GM18870 (cell line): ENCODE data around the gene ZFY.
"Not testable (repeated sequence)": the region's sequence is repeated elsewhere in the genome, so short reads cannot be mapped to it uniquely, and the experiment has no call there.

Experiments used
- ATAC-seq: cut with Tn5 transposase; IDR thresholded peaks from one replicate; pipeline ENCODE4 v1.9.1; 2021; ENCODE audit warnings: moderate library complexity; ENCODE audit not compliant: unreplicated experiment

The ZFY gene

GRCh38 chrY:2972708-2973107 is 37.5 kb downstream of the ZFY start:
- ATAC-seq: no peak

GRCh38 chrY:2973110-2973751 is 38.0 kb downstream of the ZFY start:
- ATAC-seq: no peak

- no peak for ATAC-seq
Measured at GRCh38 chrY:2979283-2979682, 44.1 kb downstream of the ZFY start.

- ATAC-seq: no peak
Measured at GRCh38 chrY:2984491-2984890, 49.3 kb downstream of the ZFY start.

GRCh38 chrY:2987178-2987577 is 52.0 kb downstream of the ZFY start:
- ATAC-seq: not testable (repeated sequence)

GRCh38 chrY:2997369-2997768 is 62.2 kb downstream of the ZFY start:
- ATAC-seq: not testable (repeated sequence)

- ATAC-seq: no peak
Measured at GRCh38 chrY:3002190-3002589, 67.0 kb downstream of the ZFY start.

GRCh38 chrY:3002680-3003515 is 67.7 kb downstream of the ZFY start:
- no peak for ATAC-seq

GRCh38 chrY:3003516-3003830 is 68.3 kb downstream of the ZFY start:
- ATAC-seq: no peak

GRCh38 chrY:3003846-3004245 is 68.7 kb downstream of the ZFY start:
- ATAC-seq: no peak

GRCh38 chrY:3006031-3006430 is 70.8 kb downstream of the ZFY start:
- not testable (repeated sequence) for ATAC-seq

GRCh38 chrY:3007967-3008366 is 72.8 kb downstream of the ZFY start:
- no peak for ATAC-seq

GRCh38 chrY:3012226-3012625 is 77.0 kb downstream of the ZFY start:
- no peak for ATAC-seq

GRCh38 chrY:3016594-3016993 is 81.4 kb downstream of the ZFY start:
- ATAC-seq: no peak

GRCh38 chrY:3018546-3018945 is 83.4 kb downstream of the ZFY start:
- no peak for ATAC-seq

- ATAC-seq: no peak
Measured at GRCh38 chrY:3019584-3019983, 84.4 kb downstream of the ZFY start.

GRCh38 chrY:3021176-3021575 is 86.0 kb downstream of the ZFY start:
- no peak for ATAC-seq

GRCh38 chrY:3023606-3024005 is 88.4 kb downstream of the ZFY start:
- no peak for ATAC-seq

GRCh38 chrY:3025357-3025756 is 90.2 kb downstream of the ZFY start:
- no peak for ATAC-seq
